K562 (cell line): Measurements from ENCODE around the gene MITD1. TPM values are rescaled to one million over a fixed set of nuclear protein-coding genes. Genes with fewer than 3 reads are reported as not detected.

Source experiments
- BMI1 ChIP-seq: fragments of 150-350 bp; IDR thresholded peaks from 2 replicates; pipeline ENCODE4 v1.6.1; 2014; ENCODE audit warnings: low read length
- CBX1 ChIP-seq: sonication (generic); IDR thresholded peaks from 2 replicates; pipeline ENCODE4 v1.6.1; 2016; ENCODE audit warnings: antibody characterized with exemption, low read depth, mild to moderate bottlenecking
- CHD2 ChIP-seq: IDR thresholded peaks from 2 replicates; pipeline ENCODE4 v1.6.1; 2011; ENCODE audit warnings: low read depth, low read length
- CXXC5 ChIP-seq: fragments of 250-450 bp; sonication (Bioruptor Pico); IDR thresholded peaks from 2 replicates; pipeline ENCODE4 v1.8.0; 2022; ENCODE audit warnings: inconsistent platforms, mild to moderate bottlenecking, moderate library complexity
- E2F6 ChIP-seq, 2 experiments: IDR thresholded peaks; 2 replicates each; pipeline ENCODE4 v1.6.1; 2011; ENCODE audit warnings: borderline replicate concordance in 1 of 2, control low read depth in 1 of 2, low read depth in 1 of 2, low read length in 1 of 2, mild to moderate bottlenecking in 1 of 2, mixed read lengths in 1 of 2, moderate library complexity in 1 of 2; ENCODE audit not compliant: insufficient read depth in 1 of 2, insufficient read length in 1 of 2, poor library complexity in 1 of 2, severe bottlenecking in 1 of 2; ENCODE audit errors: extremely low read depth in 1 of 2
- FOSL1 ChIP-seq: fragments of 200-800 bp; sonication (Bioruptor generic); conservative IDR thresholded peaks from 2 replicates; pipeline ENCODE4 v1.6.1; 2016; ENCODE audit warnings: missing genetic modification characterization, missing compliant biosample characterization
- FOXP1 ChIP-seq: sonication (generic); formaldehyde crosslinking; IDR thresholded peaks from 2 replicates; pipeline ENCODE4 v1.8.0; 2022; ENCODE audit warnings: mild to moderate bottlenecking, missing genetic modification reagents
- GMEB1 ChIP-seq: fragments of 250-450 bp; sonication (Bioruptor Pico); IDR thresholded peaks from 2 replicates; pipeline ENCODE4 v1.4.0; 2020; ENCODE audit warnings: mild to moderate bottlenecking
- HNRNPK ChIP-seq: fragments of 200-400 bp; formaldehyde crosslinking; IDR thresholded peaks from one replicate; pipeline ENCODE4 v1.6.1; 2018; ENCODE audit warnings: mild to moderate bottlenecking, low read depth, low read length; ENCODE audit not compliant: poor library complexity, severe bottlenecking
- L3MBTL2 ChIP-seq: fragments of 450-650 bp; IDR thresholded peaks from 2 replicates; pipeline ENCODE4 v1.6.1; 2016; ENCODE audit warnings: mild to moderate bottlenecking, moderate library complexity
- MIER1 ChIP-seq: fragments of 450-650 bp; IDR thresholded peaks from 2 replicates; pipeline ENCODE4 v1.6.1; 2016; ENCODE audit warnings: antibody characterized with exemption, mild to moderate bottlenecking, low read depth
- MXD1 ChIP-seq: fragments of 250-450 bp; sonication (Bioruptor Pico); IDR thresholded peaks from 2 replicates; pipeline ENCODE4 v1.8.0; 2021; ENCODE audit warnings: borderline replicate concordance, mild to moderate bottlenecking, moderate library complexity; ENCODE audit not compliant: poor library complexity, severe bottlenecking
- POLR2A ChIP-seq: fragments of 450-650 bp; conservative IDR thresholded peaks from 2 replicates; pipeline ENCODE4 v1.6.1; 2016
- SMAD1 ChIP-seq: fragments of 150-350 bp; IDR thresholded peaks from 2 replicates; pipeline ENCODE4 v1.6.1; 2014; ENCODE audit warnings: low read length, low read depth; ENCODE audit not compliant: partially characterized antibody
- TAF15 ChIP-seq: fragments of 200-400 bp; formaldehyde crosslinking; IDR thresholded peaks from 2 replicates; pipeline ENCODE4 v1.6.1; 2017; ENCODE audit warnings: mild to moderate bottlenecking, low read depth, low read length, moderate library complexity
- ZBED1 ChIP-seq: IDR thresholded peaks from 2 replicates; pipeline ENCODE4 v1.6.1; 2014
- ZMIZ1 ChIP-seq, 2 experiments: fragments of 150-350 bp in 1 of 2; IDR thresholded peaks; 2 replicates each; pipeline ENCODE4 v1.6.1; 2012 to 2016; ENCODE audit warnings: low read depth in 2 of 2, low read length in 2 of 2, mild to moderate bottlenecking in 1 of 2, moderate library complexity in 1 of 2
- ZNF217 ChIP-seq: sonication (generic); formaldehyde crosslinking; IDR thresholded peaks from 2 replicates; pipeline ENCODE4 v1.8.0; 2022; ENCODE audit warnings: mild to moderate bottlenecking, missing genetic modification reagents
- polyA plus RNA-seq, 8 experiments: library from polyadenylated mRNA; depleted of rRNA in 4 of 8; stranded (reverse) in 5 of 8; unstranded in 3 of 8; fragments of >200 nt; fragmentation: Nextera tagmentation in 2 of 8; fragmentation: Illumina TruSeq in 1 of 8; extraction: Ambion mirVana in 2 of 8; extraction: Trizol in 1 of 8; gene quantifications; 2 replicates each; pipeline versions ENCODE4 v1.2.1 to v1.2.3, GENCODE V29; 2011 to 2014; ENCODE audit warnings: inconsistent platforms in 1 of 8, missing spikeins in 1 of 8
- total RNA-seq, 7 experiments: library from RNA; depleted of rRNA in 6 of 7; stranded (reverse); fragments of >200 nt in 6 of 7; fragmentation: Illumina TruSeq in 2 of 7; extraction: Trizol in 2 of 7; gene quantifications; 2 replicates each; pipeline versions ENCODE4 v1.2.1 to v1.2.3, GENCODE V29; 2011 to 2021; ENCODE audit warnings: low replicate concordance in 1 of 7

Gene MITD1
- total and polyA plus RNA-seq, 9 of the 15 experiments (the other 6 are each of a cell fraction or from before 2014, with no cell fraction given), result 19.6 to 71.8 (median 43.2) TPM

GRCh38 chr2:99141110-99142108 is 39.4 kb downstream of the MITD1 start, which contains the start of gene C2orf15 (continued):
- TF ChIP-seq ZMIZ1 (IDR thresholded peaks at IDR 0.05; ENCODE audit: low read depth in 2 of 2, low read length in 2 of 2), result no peak
- TF ChIP-seq GMEB1, result peak; percentile 49; the same call in 1 of the 2 replicates
- TF ChIP-seq MXD1 (CRISPR knock-in tag), result no peak
- no peak for TF ChIP-seq MIER1
- TF ChIP-seq L3MBTL2, result peak; percentile 24; the same call in 1 of the 2 replicates
- TF ChIP-seq FOXP1 (CRISPR knock-in tag), result no peak; the same call in 1 of the 2 replicates
- 0 out of 2 replicates have a peak, but pooled peaks have one; percentile 45 for TF ChIP-seq POLR2A
- TF ChIP-seq BMI1, result no peak
- TF ChIP-seq HNRNPK, result peak; percentile 18
- TF ChIP-seq CHD2, result 0 out of 2 replicates have a peak, but pooled peaks have one; percentile 19
- peak; percentile 7 to 14 for TF ChIP-seq E2F6 (IDR thresholded peaks at IDR 0.05; ENCODE audit: borderline replicate concordance in 1 of 2, extremely low read depth in 1 of 2, insufficient read depth in 1 of 2, insufficient read length in 1 of 2, low read depth in 1 of 2, low read length in 1 of 2, poor library complexity in 1 of 2, severe bottlenecking in 1 of 2)
- no peak for TF ChIP-seq FOSL1 (tag)
- no peak; the same call in 1 of the 2 replicates for TF ChIP-seq ZNF217 (CRISPR knock-in tag)
- TF ChIP-seq SMAD1, result no peak
- peak; percentile 66 for TF ChIP-seq CXXC5
- no peak for TF ChIP-seq CBX1
- 0 out of 2 replicates have a peak, but pooled peaks have one; percentile 23 for TF ChIP-seq TAF15
- no peak for TF ChIP-seq ZBED1
